Measurements from ENCODE around the gene OGFRL1. TPM values are rescaled to one million over a fixed set of nuclear protein-coding genes. Genes with fewer than 3 reads are reported as not detected.

Gene OGFRL1
- total and polyA plus RNA-seq, 2 of the 4 experiments (the other 2 are of a cell fraction): 5.4 to 5.7 TPM

GRCh38 chr6:71289039-71289801, 609 bp downstream of the OGFRL1 start (continued):
- TF ChIP-seq ELK1 (IDR thresholded peaks at IDR 0.05; ENCODE audit: borderline replicate concordance, low read depth, low read length): no peak

GRCh38 chr6:71289802-71290175, 1.2 kb downstream of the OGFRL1 start:
- Histone ChIP-seq H4K91ac (ENCODE audit: insufficient read depth, low read depth, low read length) (no peak overlapping the region), H2AK9ac (replicated peaks; ENCODE audit: low read depth, low read length, poor library complexity) (no peak overlapping the region), H3K27me3 (ENCODE audit: control insufficient read depth, insufficient read depth, low read length) (no peaks in the 10 kb centered on the region), H2BK20ac (ENCODE audit: low read depth, low read length) (no peak overlapping the region), H3K23ac (ENCODE audit: low read depth, low read length) (peak overlapping the region; percentile 86; the same call in 1 of the 2 replicates), H3K14ac (replicated peaks; ENCODE audit: low read depth, low read length) (peak overlapping the region; percentile 74), H3K9me1 (ENCODE audit: insufficient read depth, low read length) (0 out of 2 replicates have a peak, but pooled peaks cover 2% of the 10 kb centered on the region), H3K56ac (ENCODE audit: extremely low read depth, insufficient read depth, low read length) (no peak overlapping the region), H3K4me3 (ENCODE audit: insufficient read depth, low read depth, low read length) (peak overlapping the region; percentile 99), H3K9me3 (ENCODE audit: control insufficient read depth, insufficient read depth, low read length) (no peaks in the 10 kb centered on the region), H3K18ac (ENCODE audit: low read depth, low read length) (no peak overlapping the region; the same call in 1 of the 2 replicates), H3K79me1 (ENCODE audit: low read depth in 1 of 2, low read length in 2 of 2) (peaks cover 24 to 40% of the 10 kb centered on the region in 2 experiments), H4K5ac (ENCODE audit: low read depth, low read length) (no peak overlapping the region), H2AK5ac (ENCODE audit: low read depth, low read length) (peak overlapping the region; percentile 11), H3K4me1 (ENCODE audit: control insufficient read depth, insufficient read depth, low read length) (peaks cover 8% of the 10 kb centered on the region), H3K27ac (ENCODE audit: insufficient read depth, low read length) (no peak overlapping the region), H4K8ac (ENCODE audit: low read depth in 2 of 2, low read length in 2 of 2) (peak overlapping the region in 1 of 2 experiments; percentile 25; a peak in 2 of 4 replicates), H3K4me2 (ENCODE audit: low read depth, low read length) (peak overlapping the region; percentile 99), H3K9ac (ENCODE audit: low read depth, low read length) (peak overlapping the region; percentile 64; the same call in 1 of the 2 replicates), H3K36me3 (ENCODE audit: control insufficient read depth, insufficient read depth, low read length) (peaks cover 2% of the 10 kb centered on the region; the same call in 1 of the 2 replicates), H2BK120ac (ENCODE audit: low read depth, low read length) (peak overlapping the region; percentile 32; the same call in 1 of the 2 replicates), H4K20me1 (ENCODE audit: insufficient read depth, low read length) (peaks cover 18% of the 10 kb centered on the region; the same call in 1 of the 2 replicates), H2BK15ac (ENCODE audit: low read depth, low read length) (no peak overlapping the region), H2AFZ (replicated peaks; ENCODE audit: low read length, poor library complexity) (no peak overlapping the region), H2BK5ac (ENCODE audit: low read depth, low read length, poor library complexity, severe bottlenecking) (no peak overlapping the region), H3K4ac (ENCODE audit: low read depth, low read length) (peak overlapping the region; percentile 48)
- in situ Hi-C loops (cut with MboI; ENCODE audit: low sequenced_read_pairs) (loop anchor here (5.0 to 10.0 kb wide), 2 partner anchors 53 to 95 kb away; no protein-coding TSS in a partner anchor), dilution Hi-C loops (cut with HindIII; ENCODE audit: low sequenced_read_pairs, unreplicated experiment) (no loop called here), intact Hi-C loops (cut with micrococcal nuclease) (loop anchor here (2.0 to 5.0 kb wide), 2 partner anchors 58 to 99 kb away; no protein-coding TSS in a partner anchor)
- no peak for DNase-seq
- WGBS, 2 experiments (ENCODE audit: extremely low coverage in 2 of 2, insufficient read length in 1 of 2): no CpG with 5 or more reads among the region's 5 CpGs
- ChIA-PET CTCF (interaction anchor here (1.0 to 1.1 kb wide), 2 partner anchors 94 to 99 kb away, joined by 3 read pairs; no protein-coding TSS in a partner anchor), POLR2A (ENCODE audit: unreplicated experiment) (no interaction called here)
- no peak for ATAC-seq (ENCODE audit: low read depth)
- no TSS peak for BruUV-seq (replicated peaks)
- TF ChIP-seq NFE2L2 (IDR thresholded peaks at IDR 0.05; ENCODE audit: low read depth, low read length) (no peak), MXI1 (IDR thresholded peaks at IDR 0.05; ENCODE audit: borderline replicate concordance, low read depth, low read length) (no peak), RFX5 (IDR thresholded peaks at IDR 0.05; ENCODE audit: low read depth, low read length) (no peak), RCOR1 (IDR thresholded peaks at IDR 0.05; ENCODE audit: insufficient replicate concordance, low read length) (no peak), SMC3 (IDR thresholded peaks at IDR 0.05; ENCODE audit: low read depth, low read length) (no peak), MAFK (IDR thresholded peaks at IDR 0.05; ENCODE audit: low read depth, low read length) (no peak), CHD1 (IDR thresholded peaks at IDR 0.05; ENCODE audit: low read depth, low read length) (no peak), MAZ (IDR thresholded peaks at IDR 0.05; ENCODE audit: borderline replicate concordance, low read depth, low read length) (no peak), POLR2A (IDR thresholded peaks at IDR 0.05; ENCODE audit: low read depth, low read length) (no peak), FOS (IDR thresholded peaks at IDR 0.05; ENCODE audit: low read depth, low read length) (no peak), USF2 (IDR thresholded peaks at IDR 0.05; ENCODE audit: low read depth, low read length) (no peak)
